GM18951 (cell line): Measurements from ENCODE around the gene UBXN6.
A peak's percentile ranks its signal among the peaks of the same experiment; 100 is the strongest.

Source experiments
- POLR2A ChIP-seq: IDR thresholded peaks from 4 replicates; pipeline ENCODE4 v1.6.1; 2011; ENCODE audit warnings: mild to moderate bottlenecking; ENCODE audit not compliant: insufficient read length, insufficient read depth; ENCODE audit errors: extremely low read depth
- in situ Hi-C: fragments of 300-500 bp; cut with MboI; formaldehyde crosslinking; loops from one replicate; pipeline ENCODE4 v1.12.0; 2022; ENCODE audit warnings: low sequenced_read_pairs, mixed read lengths, inconsistent platforms; ENCODE audit not compliant: unreplicated experiment

UBXN6 gene, protein sequence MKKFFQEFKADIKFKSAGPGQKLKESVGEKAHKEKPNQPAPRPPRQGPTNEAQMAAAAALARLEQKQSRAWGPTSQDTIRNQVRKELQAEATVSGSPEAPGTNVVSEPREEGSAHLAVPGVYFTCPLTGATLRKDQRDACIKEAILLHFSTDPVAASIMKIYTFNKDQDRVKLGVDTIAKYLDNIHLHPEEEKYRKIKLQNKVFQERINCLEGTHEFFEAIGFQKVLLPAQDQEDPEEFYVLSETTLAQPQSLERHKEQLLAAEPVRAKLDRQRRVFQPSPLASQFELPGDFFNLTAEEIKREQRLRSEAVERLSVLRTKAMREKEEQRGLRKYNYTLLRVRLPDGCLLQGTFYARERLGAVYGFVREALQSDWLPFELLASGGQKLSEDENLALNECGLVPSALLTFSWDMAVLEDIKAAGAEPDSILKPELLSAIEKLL

DNA sequence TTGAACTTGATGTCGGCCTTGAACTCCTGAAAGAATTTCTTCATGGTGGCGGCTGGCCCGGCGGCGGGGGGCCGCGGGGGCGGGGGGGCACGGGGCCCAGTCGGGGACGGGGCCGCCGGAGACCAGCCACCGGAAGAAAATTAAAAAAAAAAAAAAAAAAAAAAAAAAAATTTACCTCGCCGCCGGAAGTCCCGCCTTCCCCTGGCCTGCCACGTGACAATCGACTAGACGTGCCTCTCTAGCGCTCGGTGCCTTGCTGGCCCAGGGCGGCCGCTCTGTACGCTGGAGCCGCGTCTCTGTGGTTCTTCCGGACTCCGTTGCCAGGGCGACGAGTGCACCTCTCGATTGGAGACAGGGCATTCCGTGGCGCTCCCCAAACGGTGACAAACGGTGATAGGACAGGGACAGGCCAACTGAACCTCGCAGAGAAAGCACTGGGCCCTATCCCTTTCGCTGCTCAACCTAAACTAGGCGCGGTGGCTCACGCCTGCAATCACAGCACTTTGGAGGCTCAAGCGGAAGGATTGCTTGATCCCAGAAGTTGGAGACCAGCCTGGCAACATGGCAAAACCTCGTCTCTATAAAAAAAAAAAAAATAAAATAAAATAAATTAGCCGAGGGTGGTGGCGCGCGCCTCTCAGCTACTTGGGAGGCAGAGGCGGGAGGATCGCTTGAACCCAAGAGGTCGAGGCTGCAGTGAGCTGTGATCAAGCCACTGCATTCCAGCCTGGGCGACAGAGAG is at the start of gene UBXN6:
Gene UBXN6 (minus strand): TSS at position 141 of the 742 bp plus-strand sequence. CDS start 97 bp downstream, at position 44.
- in situ Hi-C loops = no loop called here
- TF ChIP-seq POLR2A = peak; percentile 35

DNA sequence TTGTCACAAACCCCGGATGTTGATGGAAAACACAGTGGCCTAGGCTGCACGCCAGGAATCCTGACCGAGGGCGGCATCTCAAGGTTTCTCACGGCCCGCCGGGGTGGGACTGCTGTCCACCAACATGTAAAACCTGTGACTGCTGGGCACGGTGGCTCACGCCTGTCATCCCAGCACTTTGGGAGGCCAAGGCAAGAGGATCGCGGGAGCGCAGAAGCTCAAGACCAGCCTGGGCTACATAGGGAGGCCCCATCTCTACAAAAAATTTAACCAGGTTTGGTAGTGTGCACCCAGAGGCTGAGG is 49.5 kb upstream of the UBXN6 start:
- in situ Hi-C loops = no loop called here
- TF ChIP-seq POLR2A = no peak

DNA sequence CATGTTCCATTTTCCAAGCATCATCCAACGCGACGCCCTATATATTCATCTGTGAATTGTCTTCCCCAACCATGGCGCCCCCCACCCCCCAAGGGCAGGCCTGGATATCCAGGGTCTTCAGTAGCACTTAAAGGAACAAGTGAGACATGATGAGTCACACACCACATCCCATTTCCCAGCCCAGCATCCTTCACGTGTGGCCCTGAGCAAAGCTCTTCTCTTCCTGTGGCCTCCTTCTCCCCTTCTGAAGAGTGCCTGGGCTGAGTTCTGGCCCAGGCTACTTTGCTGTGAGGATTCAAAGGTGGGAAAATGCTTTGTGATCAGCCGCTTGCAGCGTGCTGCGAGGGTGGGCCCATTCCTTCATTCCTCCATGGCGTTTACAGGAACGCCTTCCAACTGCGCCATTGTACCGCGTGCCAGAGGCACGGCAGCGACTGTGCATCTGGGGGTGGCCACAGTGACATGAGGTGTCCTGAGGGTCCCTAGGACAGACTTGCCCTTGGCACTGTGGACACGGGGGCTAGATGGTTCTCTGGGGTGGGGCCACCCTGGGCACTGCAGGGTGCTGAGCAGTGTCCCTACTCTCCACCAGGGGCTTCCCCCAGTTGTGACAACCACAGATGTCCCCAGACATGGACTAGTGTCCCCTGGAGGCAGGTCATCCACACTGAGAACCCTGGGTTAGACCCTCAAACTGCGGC is 49.0 kb upstream of the UBXN6 start:
- TF ChIP-seq POLR2A = no peak
- in situ Hi-C loops = no loop called here

DNA sequence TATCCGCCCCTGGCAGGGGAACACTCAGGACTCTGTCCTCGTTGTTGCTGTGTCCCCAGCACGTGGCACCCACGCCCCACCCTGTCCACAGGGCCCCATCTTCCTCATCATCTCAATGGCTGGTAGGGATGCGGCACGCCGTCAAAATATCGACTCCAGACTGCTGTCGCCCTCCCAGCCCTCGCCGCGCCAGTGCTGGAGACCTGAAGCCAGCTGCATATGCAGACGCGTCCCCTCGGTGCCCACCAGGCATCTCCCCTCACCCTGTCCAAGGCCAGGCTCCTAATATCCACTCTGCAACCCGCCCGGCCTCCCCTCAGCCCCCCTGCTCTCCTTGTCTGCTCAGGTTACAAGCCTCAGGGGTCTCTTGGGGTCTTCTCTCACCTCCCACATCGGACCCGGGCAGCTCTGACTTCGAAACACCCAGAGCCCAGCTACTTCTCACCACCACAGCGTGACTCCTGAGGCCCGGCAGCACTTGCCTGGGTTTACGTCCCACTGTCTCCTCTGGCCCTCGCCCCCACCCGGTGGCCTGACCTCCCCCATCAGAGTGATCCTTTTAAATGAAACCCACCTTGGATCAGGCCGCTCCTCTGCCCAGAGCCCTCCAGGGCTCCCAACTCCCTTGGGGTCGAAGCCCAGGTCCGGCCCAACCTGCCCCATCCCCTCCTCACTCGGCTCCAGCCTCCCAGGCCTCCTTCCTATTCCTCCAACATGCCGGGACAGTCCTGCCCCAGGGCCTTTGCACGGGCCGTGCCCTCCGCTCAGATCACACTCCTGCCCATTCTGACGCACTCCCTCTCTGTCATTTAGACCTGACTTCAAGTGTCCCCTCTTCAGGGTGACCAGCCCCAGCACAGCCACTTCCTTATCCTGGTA is 48.2 kb upstream of the UBXN6 start:
- in situ Hi-C loops = no loop called here
- no peak for TF ChIP-seq POLR2A

DNA sequence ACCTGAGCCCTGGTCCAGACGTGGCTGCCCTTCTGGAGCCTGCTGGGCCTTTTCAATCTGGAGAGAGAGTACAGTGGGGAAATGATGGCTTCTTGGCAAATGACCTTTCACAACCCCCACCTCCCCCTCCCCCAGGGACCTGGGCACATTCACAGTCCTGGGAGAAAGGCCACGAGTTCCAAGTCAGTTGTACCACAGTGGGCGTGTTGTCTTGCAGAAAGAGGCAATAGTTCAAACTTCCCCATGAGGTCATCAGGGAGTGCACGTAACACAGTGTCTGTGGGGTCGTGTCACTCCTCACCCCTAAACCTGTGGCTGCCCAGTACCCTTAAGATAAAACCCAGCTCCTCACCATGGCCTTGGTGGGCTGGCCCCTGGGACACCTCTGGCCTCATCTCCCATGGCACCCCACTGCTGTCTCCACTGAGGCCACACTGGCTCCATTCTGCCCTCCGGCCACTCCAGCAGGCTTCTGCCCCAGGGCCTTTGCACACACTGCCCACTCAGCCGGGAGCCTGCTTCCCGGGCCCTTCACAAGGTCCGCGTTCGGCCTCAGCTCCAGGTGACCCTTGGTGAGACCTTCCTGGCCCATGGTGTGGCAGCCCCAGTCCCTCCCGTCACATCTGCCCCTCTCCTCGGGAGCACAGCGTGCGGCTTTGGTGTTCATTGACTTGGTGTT is 47.4 kb upstream of the UBXN6 start:
- no peak for TF ChIP-seq POLR2A
- in situ Hi-C loops = no loop called here

DNA sequence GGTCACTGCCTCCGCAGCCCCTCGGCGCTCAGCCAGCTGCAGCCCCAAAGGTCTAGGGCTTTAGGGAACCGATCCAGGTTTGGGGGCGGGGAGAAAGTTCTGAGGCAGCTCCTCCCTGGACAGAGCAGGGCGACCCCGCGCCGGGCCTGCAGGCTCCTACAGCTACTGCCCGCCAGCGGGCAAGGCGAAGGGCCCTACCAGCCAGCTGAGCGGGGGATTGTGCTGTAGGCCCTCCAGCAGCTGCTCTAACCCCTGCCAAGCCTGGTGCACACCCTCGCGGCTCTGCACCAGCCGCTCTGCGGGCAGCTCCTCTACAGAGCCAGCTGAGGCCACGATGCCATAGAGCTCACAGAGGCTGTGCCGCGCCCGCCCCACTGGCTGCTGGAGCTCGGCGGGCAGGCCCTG is 46.7 kb upstream of the UBXN6 start:
- no peak for TF ChIP-seq POLR2A
- in situ Hi-C loops = no loop called here

DNA sequence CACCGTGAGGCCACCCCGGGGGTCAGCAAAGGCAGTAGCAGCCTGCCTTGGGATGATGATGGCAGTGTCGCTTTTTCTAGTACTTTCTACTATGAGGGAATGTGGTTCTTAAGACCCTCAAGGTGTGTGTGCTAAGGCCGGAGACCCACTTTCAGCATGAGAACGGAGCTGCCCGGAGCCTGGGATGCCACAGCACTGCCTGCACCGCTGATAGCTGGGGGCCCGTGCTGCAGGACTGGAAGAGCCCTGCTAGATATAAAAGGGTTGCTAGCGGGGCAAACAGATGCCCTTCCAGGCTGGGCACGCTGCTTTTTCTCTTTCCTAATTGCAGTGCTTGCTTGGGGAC is 46.2 kb upstream of the UBXN6 start:
- no peak for TF ChIP-seq POLR2A
- in situ Hi-C loops = no loop called here

DNA sequence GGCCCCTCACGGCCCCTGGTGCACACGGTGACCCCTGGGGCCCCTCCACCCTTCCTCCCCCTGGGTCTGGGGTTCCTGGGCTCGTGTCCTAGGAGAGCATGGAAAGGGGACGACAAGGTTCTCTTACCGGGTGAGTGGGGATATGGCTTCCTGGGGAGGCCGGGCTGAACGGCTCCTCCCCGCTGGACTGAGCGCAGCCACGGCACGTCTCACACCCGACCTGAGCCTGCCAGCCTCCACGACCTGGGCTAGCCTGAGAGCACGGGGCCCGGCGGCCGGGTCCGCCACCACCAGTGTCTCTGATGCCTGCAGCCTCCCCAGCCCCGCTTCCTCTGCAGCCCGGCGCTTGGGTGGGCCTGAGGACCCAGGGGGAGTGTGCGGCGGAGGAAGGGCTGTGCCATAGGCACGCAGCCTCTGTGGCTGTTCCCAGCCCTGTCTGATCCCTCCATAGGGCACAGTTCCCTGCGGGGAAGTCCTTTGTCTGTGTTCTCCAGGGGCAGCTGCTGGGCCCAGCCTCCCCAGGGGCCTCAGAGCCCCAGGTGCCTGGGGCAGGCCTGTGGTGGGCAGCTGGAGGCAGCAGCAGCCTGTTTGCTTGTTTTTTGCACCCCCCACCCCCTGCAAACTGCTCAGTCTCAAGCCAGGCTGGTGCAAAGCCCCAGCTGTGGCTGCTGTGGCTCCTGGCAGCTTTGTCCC is 45.7 kb upstream of the UBXN6 start:
- no peak for TF ChIP-seq POLR2A
- in situ Hi-C loops = no loop called here

DNA sequence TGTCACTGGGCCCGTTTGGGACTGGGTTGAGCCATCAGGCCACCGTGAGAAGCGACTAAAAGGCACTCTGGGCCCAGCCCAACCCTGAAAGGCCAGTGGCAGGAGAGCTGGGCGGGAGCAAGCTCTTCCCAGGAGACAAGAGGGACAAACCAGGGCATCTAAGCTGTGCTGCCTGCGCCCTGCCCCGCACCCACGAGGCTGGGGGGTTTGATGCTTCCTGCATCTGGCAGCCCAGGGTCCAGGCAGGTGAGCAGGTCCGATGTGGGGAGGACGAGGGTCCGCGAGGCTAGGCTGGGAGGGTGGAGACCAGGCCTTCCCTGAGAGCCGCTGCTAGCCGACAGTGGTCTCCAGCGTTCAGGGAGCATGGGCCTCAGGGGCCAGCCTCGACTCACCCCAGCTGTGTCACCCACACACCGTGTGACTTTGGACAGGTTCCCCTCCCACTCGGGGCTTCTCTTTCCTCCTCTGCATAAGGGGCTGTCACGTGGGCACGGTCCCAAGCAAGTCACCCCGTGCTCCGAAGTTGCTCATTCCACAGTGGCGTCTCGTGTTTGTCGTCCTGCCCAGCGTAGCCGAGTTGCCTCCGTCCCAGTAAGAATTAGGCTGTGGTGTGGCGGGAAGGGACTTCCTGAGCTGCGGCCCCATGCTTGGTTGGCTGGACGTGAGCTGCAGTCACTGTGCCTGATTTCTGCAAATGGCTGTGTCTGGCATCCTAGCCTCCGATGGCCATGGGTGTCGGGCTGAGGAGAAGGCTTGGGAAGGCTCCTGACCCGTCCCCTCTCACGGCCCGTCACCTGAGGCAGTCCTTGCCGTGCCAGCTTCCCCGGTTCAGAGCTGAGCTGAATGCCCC is 44.9 kb upstream of the UBXN6 start:
- TF ChIP-seq POLR2A = no peak
- in situ Hi-C loops = no loop called here

DNA sequence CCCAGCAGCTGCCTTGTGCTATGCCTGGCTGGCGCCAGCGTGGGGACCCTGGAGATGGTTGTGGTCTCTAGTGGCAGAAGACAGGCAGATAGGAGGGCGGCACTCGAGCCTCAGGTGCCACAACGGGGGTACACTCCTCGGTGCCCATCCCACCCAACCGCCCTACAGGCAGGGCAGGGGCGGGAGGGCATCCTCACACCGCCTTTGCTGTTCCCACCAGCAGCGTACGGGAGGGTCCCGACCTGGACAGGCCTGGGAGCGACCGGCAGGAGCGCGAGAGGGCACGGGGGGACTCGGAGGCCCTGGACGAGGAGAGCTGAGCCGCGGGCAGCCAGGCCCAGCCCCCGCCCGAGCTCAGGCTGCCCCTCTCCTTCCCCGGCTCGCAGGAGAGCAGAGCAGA is 44.1 kb upstream of the UBXN6 start:
- in situ Hi-C loops = no loop called here
- no peak for TF ChIP-seq POLR2A
